ENCODE data around the gene MAST3. TPM values are rescaled to one million over a fixed set of nuclear protein-coding genes. Genes with fewer than 3 reads are reported as not detected.

MAST3 gene
- total RNA-seq, 1 experiment from 2014 or later = 14.2 TPM

- Histone ChIP-seq H3K4me1 (ENCODE audit: control insufficient read depth in 1 of 2, insufficient read depth in 2 of 2, low read length in 2 of 2) (peaks cover 14 to 30% of the 10 kb centered on the region in 2 experiments), H4K20me1 (ENCODE audit: insufficient read depth) (no peaks in the 10 kb centered on the region), H3K4me3 (replicated peaks in 1 of 2; ENCODE audit: low read depth in 1 of 2, low read length in 2 of 2) (no peak overlapping the region), H3K9ac (ENCODE audit: low read length) (no peak overlapping the region), H3K4me2 (ENCODE audit: low read length) (no peak overlapping the region), H3K27ac (ENCODE audit: low read depth, low read length) (no peak overlapping the region), H2AFZ (ENCODE audit: low read depth, low read length, poor library complexity, severe bottlenecking) (no peak overlapping the region), H3K27me3 (ENCODE audit: insufficient read depth, low read length) (no peaks in the 10 kb centered on the region), H3K79me2 (ENCODE audit: insufficient read depth, low read length) (no peaks in the 10 kb centered on the region), H3K9me2 (ENCODE audit: insufficient read depth) (no peaks in the 10 kb centered on the region), H3K9me3 (ENCODE audit: control insufficient read depth in 1 of 2, insufficient read depth in 1 of 2, low read depth in 1 of 2, low read length in 2 of 2) (no peaks in the 10 kb centered on the region), H3K36me3 (ENCODE audit: control insufficient read depth in 1 of 2, insufficient read depth in 2 of 2, low read length in 2 of 2) (no peaks in the 10 kb centered on the region)
- BruUV-seq (replicated peaks) = no TSS peak
- DNase-seq (ENCODE audit: low read depth, low spot score) = no peak
- ATAC-seq = no peak
- CTCF ChIA-PET = no interaction called here
- RAD21 ChIA-PET (ENCODE audit: low non-redundant PET in 1 of 2, low total read pairs in 2 of 2, uncharacterized antibody in 2 of 2, unreplicated experiment in 2 of 2) = no interaction called here
- intact Hi-C loops (cut with micrococcal nuclease) = no loop called here
- TF ChIP-seq ZNF274 (IDR thresholded peaks at IDR 0.05; ENCODE audit: low read depth, low read length) (no peak), SIN3A (IDR thresholded peaks at IDR 0.05; ENCODE audit: low read depth) (no peak), RAD21 (IDR thresholded peaks at IDR 0.05; ENCODE audit: low read depth) (no peak), MAX (IDR thresholded peaks at IDR 0.05) (no peak), SP1 (IDR thresholded peaks at IDR 0.05; ENCODE audit: low read depth) (no peak)
- POLR2A ChIA-PET = no interaction called here
These were observed 48.2 kb upstream of the MAST3 start for GRCh38 chr19:18049385-18049784.

GRCh38 chr19:18051887-18052286 lies 45.7 kb upstream of the MAST3 start:
- no TSS peak for BruUV-seq (replicated peaks)
- Histone ChIP-seq H3K9me2 (ENCODE audit: insufficient read depth) (no peaks in the 10 kb centered on the region), H3K36me3 (ENCODE audit: control insufficient read depth in 1 of 2, insufficient read depth in 2 of 2, low read length in 2 of 2) (no peaks in the 10 kb centered on the region), H3K9me3 (ENCODE audit: control insufficient read depth in 1 of 2, insufficient read depth in 1 of 2, low read depth in 1 of 2, low read length in 2 of 2) (no peaks in the 10 kb centered on the region), H3K27ac (ENCODE audit: low read depth, low read length) (no peak overlapping the region), H3K4me2 (ENCODE audit: low read length) (no peak overlapping the region), H3K27me3 (ENCODE audit: insufficient read depth, low read length) (no peaks in the 10 kb centered on the region), H3K4me3 (replicated peaks in 1 of 2; ENCODE audit: low read depth in 1 of 2, low read length in 2 of 2) (no peak overlapping the region), H3K9ac (ENCODE audit: low read length) (no peak overlapping the region), H4K20me1 (ENCODE audit: insufficient read depth) (no peaks in the 10 kb centered on the region), H3K79me2 (ENCODE audit: insufficient read depth, low read length) (no peaks in the 10 kb centered on the region), H2AFZ (ENCODE audit: low read depth, low read length, poor library complexity, severe bottlenecking) (no peak overlapping the region), H3K4me1 (ENCODE audit: control insufficient read depth in 1 of 2, insufficient read depth in 2 of 2, low read length in 2 of 2) (peaks cover 0 to 10% of the 10 kb centered on the region in 2 experiments; a peak in 2 of 4 replicates)
- intact Hi-C loops (cut with micrococcal nuclease) = no loop called here
- ChIA-PET CTCF (no interaction called here), POLR2A (no interaction called here), RAD21 (ENCODE audit: low non-redundant PET in 1 of 2, low total read pairs in 2 of 2, uncharacterized antibody in 2 of 2, unreplicated experiment in 2 of 2) (no interaction called here)
- no peak for TF ChIP-seq EZH2phosphoT487 (IDR thresholded peaks at IDR 0.05; ENCODE audit: borderline replicate concordance)
- no peak for TF ChIP-seq ZFX (IDR thresholded peaks at IDR 0.05)
- no peak for TF ChIP-seq EGR1 (IDR thresholded peaks at IDR 0.05; ENCODE audit: low read depth)
- TF ChIP-seq ATF3 (IDR thresholded peaks at IDR 0.05) = no peak
- no peak for TF ChIP-seq ELF1 (IDR thresholded peaks at IDR 0.05; ENCODE audit: borderline replicate concordance, low read depth)
- TF ChIP-seq JUND (IDR thresholded peaks at IDR 0.05) = no peak
- no peak for TF ChIP-seq SIN3A (IDR thresholded peaks at IDR 0.05; ENCODE audit: low read depth)
- TF ChIP-seq FOSL1 (IDR thresholded peaks at IDR 0.05; ENCODE audit: low read depth) = no peak
- no peak for TF ChIP-seq CBX3 (IDR thresholded peaks at IDR 0.05; ENCODE audit: low read depth)
- no peak for TF ChIP-seq RAD21 (IDR thresholded peaks at IDR 0.05; ENCODE audit: low read depth)
- no peak for TF ChIP-seq CEBPB (IDR thresholded peaks at IDR 0.05; ENCODE audit: low read depth)
- ATAC-seq (no peak), DNase-seq (ENCODE audit: low read depth, low spot score) (no peak)

Data from HCT116 (cell line).